Measurements from ENCODE around the gene HSD17B1. TPM values are rescaled to one million over a fixed set of nuclear protein-coding genes. Genes with fewer than 3 reads are reported as not detected.
A peak's percentile ranks its signal among the peaks of the same experiment; 100 is the strongest.

The HSD17B1 gene
- total and polyA plus RNA-seq, 7 experiments from 2014 or later = 0.39 to 2.2 (median 1.4) TPM

- intact Hi-C loops (cut with micrococcal nuclease) = loop anchor here in 1 of 2 donors (1.0 kb wide), 1 partner anchor 30 kb away; the partner anchor contains the start of gene PSMC3IP
- ChIA-PET CTCF (no interaction called here), POLR2A (interaction anchor here (1.5 kb wide), 1 partner anchor 11 kb away, joined by 11 read pairs; the partner anchor contains the start of gene NAGLU)
- peaks cover 0 to 4% (median 0%) of the 10 kb centered on the region in 5 donors for H3K36me3 Mint-ChIP-seq
- no peak for ATAC-seq
- no peak for DNase-seq
- Histone ChIP-seq H3K27ac (ENCODE audit: low read depth, low read length) (no peak overlapping the region), H3K36me3 (ENCODE audit: control insufficient read depth in 2 of 3, insufficient read depth in 3 of 3, low read length in 3 of 3) (peaks cover 0 to 13% (median 0%) of the 10 kb centered on the region in 3 experiments), H3K9me3 (ENCODE audit: control insufficient read depth in 2 of 3, low read length in 3 of 3) (no peaks in the 10 kb centered on the region), H3K4me1 (ENCODE audit: control insufficient read depth in 2 of 2, insufficient read depth in 2 of 2, low read length in 2 of 2) (no peaks in the 10 kb centered on the region), H3K27me3 (ENCODE audit: control insufficient read depth in 2 of 2, insufficient read depth in 2 of 2, low read length in 2 of 2) (no peaks in the 10 kb centered on the region), H3K4me3 (ENCODE audit: low read length) (no peak overlapping the region)
- no peak overlapping the region for H3K27ac Mint-ChIP-seq
- H3K27me3 Mint-ChIP-seq = no peaks in the 10 kb centered on the region
- peak overlapping the region in 2 of 10 donors; percentile 47 to 75 for H3K4me3 Mint-ChIP-seq
- H3K4me1 Mint-ChIP-seq = peaks cover 4 to 21% (median 15%) of the 10 kb centered on the region in 7 donors
- no peaks in the 10 kb centered on the region for H3K9me3 Mint-ChIP-seq
Measured at GRCh38 chr17:42547698-42548069, 5.0 kb upstream of the HSD17B1 start.

DNA sequence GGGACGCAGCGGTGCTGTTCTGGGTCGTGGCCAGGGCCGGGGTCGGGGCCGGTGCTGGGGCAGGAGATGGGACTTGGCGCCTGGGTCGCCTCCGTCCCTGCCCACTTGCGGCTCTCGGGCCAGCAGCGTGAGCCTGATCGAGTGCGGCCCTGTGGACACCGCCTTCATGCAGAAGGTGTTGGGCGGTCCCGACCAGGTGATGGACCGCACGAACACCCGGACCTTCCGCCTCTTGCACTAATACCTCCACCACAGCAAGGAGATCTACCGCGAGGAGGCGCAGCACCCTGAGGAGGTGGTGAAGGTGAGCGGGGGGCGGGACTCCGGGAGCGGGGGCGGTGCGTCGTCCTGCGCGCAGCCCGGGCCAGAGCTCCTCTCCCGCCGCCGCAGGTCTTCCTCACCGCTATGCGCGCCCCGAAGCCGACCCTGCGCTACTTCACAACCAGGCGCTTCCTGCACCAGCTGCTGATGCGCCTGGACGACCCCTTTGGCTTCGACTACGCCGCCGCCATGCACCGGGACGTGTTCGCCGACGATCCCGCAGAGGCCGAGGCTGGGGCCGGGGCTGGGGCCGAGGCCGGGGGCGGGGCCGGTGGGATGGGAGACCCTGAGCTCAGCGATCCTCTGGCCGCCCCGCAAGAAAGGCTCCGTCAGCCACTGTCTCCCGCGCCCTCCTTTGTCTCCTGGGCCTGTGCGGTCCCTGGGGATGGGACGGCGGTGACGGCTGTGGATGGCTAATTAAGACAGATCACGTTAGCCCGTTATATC lies 4.5 kb upstream of the HSD17B1 start:
- POLR2A ChIA-PET = interaction anchor here (0.9 to 1.5 kb wide), 2 partner anchors 11 to 19 kb away, joined by 3 to 11 read pairs; partner anchors contain the start of gene NAGLU
- DNase-seq (peak; percentile 54 to 75 (median 70)), ATAC-seq (peak; percentile 94)
- Mint-ChIP-seq H3K4me3 (peak overlapping the region; percentile 7 to 75 (median 56)), H3K9me3 (no peaks in the 10 kb centered on the region), H3K27me3 (no peaks in the 10 kb centered on the region), H3K36me3 (peaks cover 0 to 4% (median 0%) of the 10 kb centered on the region in 5 donors), H3K4me1 (peaks cover 4 to 22% (median 18%) of the 10 kb centered on the region in 7 donors), H3K27ac (peak overlapping the region in 2 of 9 donors; percentile 15 to 48)
- CTCF ChIA-PET = interaction anchor here (0.6 to 1.1 kb wide), 4 partner anchors 12 to 108 kb away, joined by 3 to 4 read pairs (median 4); partner anchors contain the start of gene NAGLU
- intact Hi-C loops (cut with micrococcal nuclease) = loop anchor here in 1 of 2 donors (1.0 kb wide), 1 partner anchor 29 kb away; the partner anchor contains the start of gene PSMC3IP
- H3K27ac ChIP-seq (ENCODE audit: low read depth, low read length) = no peak overlapping the region
- no peaks in the 10 kb centered on the region for H3K27me3 ChIP-seq (ENCODE audit: control insufficient read depth in 2 of 2, insufficient read depth in 2 of 2, low read length in 2 of 2)
- no peaks in the 10 kb centered on the region for H3K9me3 ChIP-seq (ENCODE audit: control insufficient read depth in 2 of 3, low read length in 3 of 3)
- no peaks in the 10 kb centered on the region for H3K4me1 ChIP-seq (ENCODE audit: control insufficient read depth in 2 of 2, insufficient read depth in 2 of 2, low read length in 2 of 2)
- H3K4me3 ChIP-seq (ENCODE audit: low read length) = peak overlapping the region; percentile 17
- H3K36me3 ChIP-seq (ENCODE audit: control insufficient read depth in 2 of 3, insufficient read depth in 3 of 3, low read length in 3 of 3) = peaks cover 0 to 7% (median 0%) of the 10 kb centered on the region in 3 experiments

DNA sequence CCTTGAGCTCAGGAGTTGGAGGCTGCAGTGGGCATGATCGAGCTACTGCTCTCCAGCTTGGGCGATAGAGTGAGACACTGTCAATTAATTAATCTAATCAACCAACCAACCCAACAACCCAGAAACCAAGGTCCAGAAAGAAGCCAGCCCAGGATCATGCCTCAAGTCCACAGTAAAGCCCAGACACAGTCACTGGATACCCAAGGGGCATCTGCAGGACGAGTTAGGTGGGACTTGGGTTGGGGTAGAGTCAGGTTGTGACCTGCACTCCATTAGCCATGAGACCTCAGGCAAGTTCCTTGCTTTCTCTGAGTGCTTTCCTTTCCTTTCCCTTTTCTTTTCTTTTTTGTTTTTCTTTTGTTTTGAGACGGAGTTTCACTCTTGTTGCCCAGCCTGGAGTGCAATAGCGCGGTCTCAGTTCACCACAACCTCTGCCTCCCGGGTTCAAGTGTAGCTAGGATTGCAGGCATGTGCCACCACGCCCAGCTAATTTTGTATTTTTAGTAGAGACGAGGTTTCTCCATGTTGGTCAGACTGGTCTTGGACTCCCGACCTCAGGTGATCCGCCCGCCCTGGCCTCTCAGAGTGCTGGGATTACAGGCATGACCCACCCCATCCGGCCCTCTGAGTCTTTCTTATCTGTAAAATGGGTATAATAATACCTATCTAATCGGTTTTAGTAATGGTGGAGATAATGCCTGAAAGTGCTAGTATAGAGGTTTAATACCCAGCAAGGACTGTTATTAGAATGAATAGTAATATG lies 3.5 kb upstream of the HSD17B1 start:
- Mint-ChIP-seq H3K36me3 (peaks cover 0 to 4% (median 0%) of the 10 kb centered on the region in 5 donors), H3K4me1 (peaks cover 4 to 29% (median 22%) of the 10 kb centered on the region in 7 donors), H3K27ac (peak overlapping the region in 6 of 9 donors; percentile 14 to 56 (median 30)), H3K27me3 (no peaks in the 10 kb centered on the region), H3K9me3 (no peaks in the 10 kb centered on the region), H3K4me3 (peak overlapping the region; percentile 7 to 75 (median 60))
- no peaks in the 10 kb centered on the region for H3K9me3 ChIP-seq (ENCODE audit: control insufficient read depth in 2 of 3, low read length in 3 of 3)
- no peak for DNase-seq
- POLR2A ChIA-PET = interaction anchor here (0.7 to 1.5 kb wide), 3 partner anchors 12 to 1102 kb away, joined by 3 to 11 read pairs (median 3); partner anchors contain the start of gene NAGLU
- H3K4me1 ChIP-seq (ENCODE audit: control insufficient read depth in 2 of 2, insufficient read depth in 2 of 2, low read length in 2 of 2) = peaks cover 5% of the 10 kb centered on the region in 2 donors
- ATAC-seq = no peak
- intact Hi-C loops (cut with micrococcal nuclease) = loop anchor here in 1 of 2 donors (1.0 kb wide), 1 partner anchor 28 kb away; the partner anchor contains the start of gene PSMC3IP
- H3K27me3 ChIP-seq (ENCODE audit: control insufficient read depth in 2 of 2, insufficient read depth in 2 of 2, low read length in 2 of 2) = no peaks in the 10 kb centered on the region
- no peak overlapping the region for H3K27ac ChIP-seq (ENCODE audit: low read depth, low read length)
- no peak overlapping the region for H3K4me3 ChIP-seq (ENCODE audit: low read length)
- CTCF ChIA-PET = interaction anchor here (0.7 to 1.1 kb wide), 3 partner anchors 13 to 109 kb away, joined by 3 to 4 read pairs (median 4); partner anchors contain the start of gene NAGLU
- H3K36me3 ChIP-seq (ENCODE audit: control insufficient read depth in 2 of 3, insufficient read depth in 3 of 3, low read length in 3 of 3) = no peaks in the 10 kb centered on the region

DNA sequence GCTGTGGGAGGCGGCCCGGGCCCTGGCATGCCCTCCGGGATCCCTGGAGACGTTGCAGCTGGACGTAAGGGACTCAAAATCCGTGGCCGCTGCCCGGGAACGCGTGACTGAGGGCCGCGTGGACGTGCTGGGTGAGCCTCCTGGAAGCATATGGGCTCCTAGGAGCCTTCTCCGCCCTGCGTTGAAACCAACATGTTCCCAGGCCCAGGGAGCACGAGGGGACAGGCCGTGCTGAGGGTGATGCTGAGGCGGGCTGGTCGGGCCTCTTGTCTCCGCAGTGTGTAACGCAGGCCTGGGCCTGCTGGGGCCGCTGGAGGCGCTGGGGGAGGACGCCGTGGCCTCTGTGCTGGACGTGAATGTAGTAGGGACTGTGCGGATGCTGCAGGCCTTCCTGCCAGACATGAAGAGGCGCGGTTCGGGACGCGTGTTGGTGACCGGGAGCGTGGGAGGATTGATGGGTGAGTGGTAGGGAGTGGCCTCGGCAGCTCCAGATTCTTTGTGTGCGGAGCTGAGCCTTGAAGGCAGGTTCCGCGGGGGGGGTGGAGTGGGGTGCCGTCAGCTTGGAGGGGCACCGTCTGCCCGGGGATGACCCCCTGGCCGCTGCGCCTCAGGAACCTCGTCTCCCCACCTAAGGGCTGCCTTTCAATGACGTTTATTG lies 567 bp downstream of the HSD17B1 start:
- ChIA-PET CTCF (no interaction called here), POLR2A (interaction anchor here (0.8 to 3.2 kb wide), 3 partner anchors 13 to 23 kb away, joined by 4 to 26 read pairs (median 19); partner anchors contain the start of genes MLX and NAGLU)
- no peak for DNase-seq
- H3K27me3 ChIP-seq (ENCODE audit: control insufficient read depth in 2 of 2, insufficient read depth in 2 of 2, low read length in 2 of 2) = no peaks in the 10 kb centered on the region
- no peak for ATAC-seq
- no peaks in the 10 kb centered on the region for H3K36me3 ChIP-seq (ENCODE audit: control insufficient read depth in 2 of 3, insufficient read depth in 3 of 3, low read length in 3 of 3)
- H3K4me3 ChIP-seq (ENCODE audit: low read length) = no peak overlapping the region
- no peak overlapping the region for H3K27ac ChIP-seq (ENCODE audit: low read depth, low read length)
- Mint-ChIP-seq H3K27ac (peak overlapping the region; percentile 49 to 91 (median 89)), H3K9me3 (no peaks in the 10 kb centered on the region), H3K4me3 (peak overlapping the region; percentile 84 to 95 (median 90)), H3K27me3 (no peaks in the 10 kb centered on the region), H3K36me3 (peaks cover 0 to 1% (median 0%) of the 10 kb centered on the region in 5 donors), H3K4me1 (peaks cover 12 to 52% (median 33%) of the 10 kb centered on the region in 7 donors)
- intact Hi-C loops (cut with micrococcal nuclease) = no loop called here
- no peaks in the 10 kb centered on the region for H3K9me3 ChIP-seq (ENCODE audit: control insufficient read depth in 2 of 3, low read length in 3 of 3)
- peaks cover 14 to 15% of the 10 kb centered on the region in 2 donors for H3K4me1 ChIP-seq (ENCODE audit: control insufficient read depth in 2 of 2, insufficient read depth in 2 of 2, low read length in 2 of 2)

DNA sequence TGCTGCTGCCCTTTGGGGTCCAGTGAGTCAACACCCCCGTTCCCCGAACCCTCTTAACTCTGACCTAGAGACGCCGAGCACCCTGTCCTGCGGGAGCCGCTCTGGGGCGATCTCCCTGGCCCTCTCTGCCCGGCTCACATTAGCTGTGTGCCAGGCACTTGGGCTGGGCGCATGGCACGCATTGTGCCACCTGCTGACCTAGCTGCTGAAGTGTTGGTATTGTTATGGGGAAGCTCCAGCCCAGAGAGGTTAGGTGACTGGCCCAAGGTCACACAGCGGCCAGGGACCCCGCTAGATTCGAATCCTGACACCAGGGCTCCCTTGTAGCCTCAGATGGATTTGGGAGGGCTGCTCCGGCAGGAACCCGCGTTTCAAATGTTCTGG lies 1.1 kb downstream of the HSD17B1 start:
- Mint-ChIP-seq H3K36me3 (peaks cover 0 to 1% (median 0%) of the 10 kb centered on the region in 5 donors), H3K27ac (peak overlapping the region; percentile 80 to 93 (median 90)), H3K4me3 (peak overlapping the region; percentile 84 to 95 (median 90)), H3K27me3 (no peaks in the 10 kb centered on the region), H3K4me1 (peaks cover 10 to 50% (median 31%) of the 10 kb centered on the region in 7 donors), H3K9me3 (no peaks in the 10 kb centered on the region)
- ChIA-PET CTCF (interaction anchor here (0.6 to 0.9 kb wide), 2 partner anchors 8 to 10 kb away, joined by 3 read pairs; no protein-coding TSS in a partner anchor), POLR2A (interaction anchor here (0.8 to 3.2 kb wide), 5 partner anchors 12 to 814 kb away, joined by 3 to 26 read pairs (median 5); partner anchors contain the start of genes MLX and NAGLU)
- intact Hi-C loops (cut with micrococcal nuclease) = loop anchor here (1.0 to 2.0 kb wide), 5 partner anchors 8 to 55 kb away; partner anchors contain the start of genes NAGLU (in 2 of the 2), COASY (in 1 of the 2), PSMC3IP (in 1 of the 2) and RETREG3 (in 1 of the 2)
- no peaks in the 10 kb centered on the region for H3K36me3 ChIP-seq (ENCODE audit: control insufficient read depth in 2 of 3, insufficient read depth in 3 of 3, low read length in 3 of 3)
- peak; percentile 28 for ATAC-seq
- H3K9me3 ChIP-seq (ENCODE audit: control insufficient read depth in 2 of 3, low read length in 3 of 3) = no peaks in the 10 kb centered on the region
- peak overlapping the region; percentile 86 for H3K27ac ChIP-seq (ENCODE audit: low read depth, low read length)
- peak overlapping the region; percentile 80 for H3K4me3 ChIP-seq (ENCODE audit: low read length)
- DNase-seq = peak in 1 of 9 donors; percentile 21
- no peaks in the 10 kb centered on the region for H3K27me3 ChIP-seq (ENCODE audit: control insufficient read depth in 2 of 2, insufficient read depth in 2 of 2, low read length in 2 of 2)
- H3K4me1 ChIP-seq (ENCODE audit: control insufficient read depth in 2 of 2, insufficient read depth in 2 of 2, low read length in 2 of 2) = peaks cover 14 to 15% of the 10 kb centered on the region in 2 donors

Data from naive thymus-derived CD4-positive, alpha-beta T cell (primary cell).